HepG2 (cell line): ENCODE data around the gene PALMD.

Source experiments
- JUND ChIP-seq: sonication (generic); formaldehyde crosslinking; IDR thresholded peaks from 2 replicates; pipeline ENCODE4 v1.8.0; 2022; ENCODE audit warnings: mild to moderate bottlenecking, missing genetic modification reagents
- REL ChIP-seq: sonication (generic); formaldehyde crosslinking; conservative IDR thresholded peaks from 2 replicates; pipeline ENCODE4 v1.8.0; 2022; ENCODE audit warnings: mild to moderate bottlenecking, missing genetic modification reagents, moderate library complexity
- ZBTB1 ChIP-seq: sonication (generic); formaldehyde crosslinking; IDR thresholded peaks from 2 replicates; pipeline ENCODE4 v1.4.0; 2020; ENCODE audit warnings: missing genetic modification reagents, borderline replicate concordance
- ZNF329 ChIP-seq: sonication (generic); formaldehyde crosslinking; IDR thresholded peaks from 2 replicates; pipeline ENCODE4 v1.9.0; 2021; ENCODE audit warnings: low read depth, mild to moderate bottlenecking, missing genetic modification reagents
- ZNF850 ChIP-seq: sonication (generic); formaldehyde crosslinking; conservative IDR thresholded peaks from 2 replicates; pipeline ENCODE4 v1.9.0; 2021; ENCODE audit warnings: mild to moderate bottlenecking, missing genetic modification reagents
- TF ChIP-seq, protein P1 (sequence below), 2 experiments: sonication (generic) in 1 of 2; formaldehyde crosslinking in 1 of 2; IDR thresholded peaks; 2 replicates each; pipeline versions ENCODE4 v1.4.0 to v1.6.1; 2018 to 2020; ENCODE audit warnings: missing genetic modification reagents in 2 of 2, borderline replicate concordance in 1 of 2, low read depth in 1 of 2, mild to moderate bottlenecking in 1 of 2, missing biosample characterization in 1 of 2

DNA sequence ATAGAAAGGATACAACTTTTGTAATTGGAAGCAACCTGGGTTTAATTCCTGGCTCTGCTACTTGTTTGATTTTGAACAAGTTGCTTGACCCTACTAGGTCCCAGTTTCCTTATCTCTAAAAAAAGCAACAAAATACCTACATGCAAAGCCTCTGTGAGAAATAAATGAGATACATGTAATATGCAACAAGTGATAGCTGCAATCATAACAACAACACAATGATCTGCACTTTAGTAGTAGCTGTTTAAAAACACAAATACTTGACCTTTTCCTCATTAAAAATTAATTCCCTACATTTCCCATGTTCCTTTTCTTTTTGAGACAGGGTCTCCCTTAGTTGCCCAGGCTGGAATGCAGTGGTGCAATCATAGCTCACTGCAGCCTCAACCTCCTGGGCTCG is 80.5 kb downstream of the PALMD start:
- TF ChIP-seq ZNF850 (CRISPR knock-in tag) (no peak), ZBTB1 (CRISPR knock-in tag) (no peak), JUND (no peak), REL (CRISPR knock-in tag) (no peak), ZNF329 (no peak)
- TF ChIP-seq, protein P1, sequence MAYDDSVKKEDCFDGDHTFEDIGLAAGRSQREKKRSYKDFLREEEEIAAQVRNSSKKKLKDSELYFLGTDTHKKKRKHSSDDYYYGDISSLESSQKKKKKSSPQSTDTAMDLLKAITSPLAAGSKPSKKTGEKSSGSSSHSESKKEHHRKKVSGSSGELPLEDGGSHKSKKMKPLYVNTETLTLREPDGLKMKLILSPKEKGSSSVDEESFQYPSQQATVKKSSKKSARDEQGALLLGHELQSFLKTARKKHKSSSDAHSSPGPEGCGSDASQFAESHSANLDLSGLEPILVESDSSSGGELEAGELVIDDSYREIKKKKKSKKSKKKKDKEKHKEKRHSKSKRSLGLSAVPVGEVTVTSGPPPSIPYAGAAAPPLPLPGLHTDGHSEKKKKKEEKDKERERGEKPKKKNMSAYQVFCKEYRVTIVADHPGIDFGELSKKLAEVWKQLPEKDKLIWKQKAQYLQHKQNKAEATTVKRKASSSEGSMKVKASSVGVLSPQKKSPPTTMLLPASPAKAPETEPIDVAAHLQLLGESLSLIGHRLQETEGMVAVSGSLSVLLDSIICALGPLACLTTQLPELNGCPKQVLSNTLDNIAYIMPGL (CRISPR knock-in tag; IDR thresholded peaks at IDR 0.05; ENCODE audit: borderline replicate concordance in 1 of 2, low read depth in 1 of 2): no peak
